Nephron progenitor cell (in vitro differentiated cells): ENCODE results near the gene SERPINA4.

ENCODE experiments used
- DNase-seq: peaks from one replicate; pipeline ENCODE4 v3.0.0; 2021
- H3K27ac Mint-ChIP-seq: 2 replicates; pipeline ENCODE4 v1.8.0; 2021; ENCODE audit warnings: mild to moderate bottlenecking, moderate library complexity, mixed read lengths
- H3K27me3 Mint-ChIP-seq: 2 replicates; pipeline ENCODE4 v1.8.0; 2021; ENCODE audit warnings: mild to moderate bottlenecking, low read depth, mixed read lengths; ENCODE audit not compliant: poor library complexity
- H3K36me3 Mint-ChIP-seq: 2 replicates; pipeline ENCODE4 v1.8.0; 2021; ENCODE audit warnings: low read depth, mixed read lengths
- H3K4me1 Mint-ChIP-seq: 2 replicates; pipeline ENCODE4 v1.8.0; 2021; ENCODE audit warnings: mixed read lengths
- H3K4me3 Mint-ChIP-seq: 2 replicates; pipeline ENCODE4 v1.8.0; 2021; ENCODE audit warnings: mild to moderate bottlenecking, moderate library complexity, mixed read lengths
- H3K9me3 Mint-ChIP-seq: 2 replicates; pipeline ENCODE4 v1.8.0; 2021; ENCODE audit warnings: mild to moderate bottlenecking, moderate library complexity, mixed read lengths
- CTCF ChIP-seq: fragments of 200-600 bp; sonication (generic); IDR thresholded peaks from 2 replicates; pipeline ENCODE4 v1.5.0; 2021; ENCODE audit warnings: antibody characterized with exemption

Gene SERPINA4

DNA sequence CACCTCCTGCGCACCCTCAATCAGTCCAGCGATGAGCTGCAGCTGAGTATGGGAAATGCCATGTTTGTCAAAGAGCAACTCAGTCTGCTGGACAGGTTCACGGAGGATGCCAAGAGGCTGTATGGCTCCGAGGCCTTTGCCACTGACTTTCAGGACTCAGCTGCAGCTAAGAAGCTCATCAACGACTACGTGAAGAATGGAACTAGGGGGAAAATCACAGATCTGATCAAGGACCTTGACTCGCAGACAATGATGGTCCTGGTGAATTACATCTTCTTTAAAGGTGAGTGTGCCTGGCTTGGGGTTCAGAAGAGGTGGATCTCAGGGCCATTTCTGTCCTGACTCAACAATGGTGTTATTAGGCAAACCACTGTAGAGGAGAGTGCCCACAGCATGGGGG is 53.6 kb downstream of the SERPINA4 start:
- Mint-ChIP-seq H3K4me3 (no peak overlapping the region), H3K4me1 (peaks cover 4% of the 10 kb centered on the region), H3K9me3 (peaks cover 36% of the 10 kb centered on the region), H3K27ac (no peak overlapping the region), H3K36me3 (no peaks in the 10 kb centered on the region), H3K27me3 (peaks cover 7% of the 10 kb centered on the region)
- no peak for TF ChIP-seq CTCF
- DNase-seq: no peak

- TF ChIP-seq CTCF: no peak
- peaks cover 40% of the 10 kb centered on the region for H3K9me3 Mint-ChIP-seq
- no peak overlapping the region for H3K27ac Mint-ChIP-seq
- H3K27me3 Mint-ChIP-seq: peaks cover 4% of the 10 kb centered on the region
- H3K36me3 Mint-ChIP-seq: no peaks in the 10 kb centered on the region
- peaks cover 4% of the 10 kb centered on the region for H3K4me1 Mint-ChIP-seq
- DNase-seq: no peak
- no peak overlapping the region for H3K4me3 Mint-ChIP-seq
Measured at GRCh38 chr14:94615254-94615653, 54.0 kb downstream of the SERPINA4 start.

GRCh38 chr14:94615823-94616570 is 54.8 kb downstream of the SERPINA4 start:
- DNase-seq: no peak
- Mint-ChIP-seq H3K27me3 (peaks cover 11% of the 10 kb centered on the region), H3K9me3 (peaks cover 44% of the 10 kb centered on the region), H3K36me3 (no peaks in the 10 kb centered on the region), H3K4me1 (peaks cover 4% of the 10 kb centered on the region), H3K27ac (no peak overlapping the region), H3K4me3 (no peak overlapping the region)
- no peak for TF ChIP-seq CTCF

- Mint-ChIP-seq H3K27me3 (peaks cover 9% of the 10 kb centered on the region), H3K27ac (no peak overlapping the region), H3K36me3 (no peaks in the 10 kb centered on the region), H3K4me3 (no peak overlapping the region), H3K9me3 (peaks cover 44% of the 10 kb centered on the region), H3K4me1 (peaks cover 4% of the 10 kb centered on the region)
- no peak for TF ChIP-seq CTCF
- DNase-seq: no peak
Measured at GRCh38 chr14:94617366-94617941, 56.2 kb downstream of the SERPINA4 start.

DNA sequence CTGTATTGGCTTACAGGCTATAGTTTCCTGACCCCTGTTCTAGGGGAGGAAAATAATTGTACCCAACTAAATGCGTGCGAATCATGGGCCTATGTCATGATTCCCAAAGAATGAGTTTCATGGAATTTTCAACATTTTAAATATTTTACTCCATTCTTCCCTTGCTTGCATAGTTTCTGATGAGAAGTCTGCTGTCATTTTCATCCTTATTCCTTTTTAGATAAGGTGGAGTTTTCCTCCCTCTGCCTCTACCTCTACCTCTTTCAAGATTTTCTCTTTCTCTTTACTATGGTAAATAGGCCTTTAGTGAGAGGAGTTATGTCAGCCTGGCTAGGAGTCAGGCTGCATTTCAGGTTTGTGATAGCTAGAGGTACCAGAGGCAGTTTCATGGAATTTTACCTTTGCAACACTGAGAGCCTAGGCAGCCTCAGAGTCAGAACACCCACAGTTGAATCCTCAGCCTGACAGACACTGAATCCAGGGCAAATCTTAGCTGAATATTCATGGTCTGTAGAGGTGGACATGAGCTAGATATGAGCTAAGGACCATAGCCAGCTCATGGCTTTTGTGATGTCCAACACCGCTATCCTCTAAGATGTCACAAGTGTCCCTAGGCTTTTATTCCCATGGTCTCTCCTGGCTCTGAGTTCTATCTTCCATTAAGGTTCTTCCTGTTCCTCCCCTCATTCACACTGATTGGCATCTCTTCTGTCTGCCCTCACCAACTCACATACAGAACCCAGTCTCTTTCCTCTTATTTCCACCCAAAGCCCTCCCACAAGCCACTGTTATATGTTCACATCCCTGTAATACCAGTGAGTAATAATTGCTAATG is 57.0 kb downstream of the SERPINA4 start:
- Mint-ChIP-seq H3K27me3 (peaks cover 9% of the 10 kb centered on the region), H3K27ac (no peak overlapping the region), H3K9me3 (peaks cover 44% of the 10 kb centered on the region), H3K4me1 (peaks cover 2% of the 10 kb centered on the region), H3K4me3 (no peak overlapping the region), H3K36me3 (no peaks in the 10 kb centered on the region)
- no peak for DNase-seq
- no peak for TF ChIP-seq CTCF
